Spleen (tissue), 7 donors: Measurements from ENCODE around the gene ESAM.

Source experiments
- POLR2A ChIP-seq, 3 donors: fragments of 450-650 bp; IDR thresholded peaks; one replicate each; pipeline ENCODE4 v1.5.1; 2017; ENCODE audit warnings: antibody characterized with exemption in 3 of 3, mild to moderate bottlenecking in 1 of 3
- TF ChIP-seq, protein P1 (sequence below), 11 experiments: fragments of 200-600 bp in 7 of 11; fragments of 450-650 bp in 4 of 11; sonication (generic) in 4 of 11; IDR thresholded peaks in 8 of 11; conservative IDR thresholded peaks in 3 of 11; 1 replicate in 7 of 11; 2 replicates in 4 of 11; pipeline versions ENCODE4 v1.4.0 to v1.8.0; 2016 to 2021; ENCODE audit warnings: antibody characterized with exemption in 11 of 11, inconsistent platforms in 4 of 11, mild to moderate bottlenecking in 1 of 11
- donor health status: DM: no; HTN: no; CAD: no; lungs with moderate emphysema.
- donor health status: DM: no; HTN: no; CAD: no.
- donor health status: DM: no; HTN: no; CAD: no.

DNA sequence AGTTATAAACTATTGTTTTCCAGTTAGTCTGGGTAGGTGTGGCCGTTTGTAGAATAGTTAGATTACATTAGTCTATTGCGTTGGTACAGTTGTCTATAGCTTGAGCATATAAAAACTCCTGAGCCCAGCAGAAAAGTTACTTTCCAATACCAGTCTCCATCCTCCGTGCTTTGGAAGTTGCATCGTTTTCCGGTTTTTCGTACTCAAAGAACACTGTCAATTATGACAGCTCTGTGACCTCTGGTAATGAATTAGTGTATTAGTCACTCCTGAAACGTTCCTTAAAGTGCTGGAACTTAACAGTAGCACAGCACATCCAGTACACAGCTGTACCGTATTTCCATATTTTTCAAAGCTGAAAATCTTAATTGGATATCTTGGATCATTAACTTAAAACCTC lies 38.9 kb upstream of the ESAM start:
- TF ChIP-seq, protein P1, sequence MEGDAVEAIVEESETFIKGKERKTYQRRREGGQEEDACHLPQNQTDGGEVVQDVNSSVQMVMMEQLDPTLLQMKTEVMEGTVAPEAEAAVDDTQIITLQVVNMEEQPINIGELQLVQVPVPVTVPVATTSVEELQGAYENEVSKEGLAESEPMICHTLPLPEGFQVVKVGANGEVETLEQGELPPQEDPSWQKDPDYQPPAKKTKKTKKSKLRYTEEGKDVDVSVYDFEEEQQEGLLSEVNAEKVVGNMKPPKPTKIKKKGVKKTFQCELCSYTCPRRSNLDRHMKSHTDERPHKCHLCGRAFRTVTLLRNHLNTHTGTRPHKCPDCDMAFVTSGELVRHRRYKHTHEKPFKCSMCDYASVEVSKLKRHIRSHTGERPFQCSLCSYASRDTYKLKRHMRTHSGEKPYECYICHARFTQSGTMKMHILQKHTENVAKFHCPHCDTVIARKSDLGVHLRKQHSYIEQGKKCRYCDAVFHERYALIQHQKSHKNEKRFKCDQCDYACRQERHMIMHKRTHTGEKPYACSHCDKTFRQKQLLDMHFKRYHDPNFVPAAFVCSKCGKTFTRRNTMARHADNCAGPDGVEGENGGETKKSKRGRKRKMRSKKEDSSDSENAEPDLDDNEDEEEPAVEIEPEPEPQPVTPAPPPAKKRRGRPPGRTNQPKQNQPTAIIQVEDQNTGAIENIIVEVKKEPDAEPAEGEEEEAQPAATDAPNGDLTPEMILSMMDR (IDR thresholded peaks at IDR 0.05 in 8 of 11, conservative IDR thresholded peaks at IDR 0.05 in 3 of 11) = no peak
- no peak for TF ChIP-seq POLR2A (IDR thresholded peaks at IDR 0.05)
